ENCODE measurements around the gene ST6GALNAC4. TPM values are rescaled to one million over a fixed set of nuclear protein-coding genes. Genes with fewer than 3 reads are reported as not detected.
A peak's percentile ranks its signal among the peaks of the same experiment; 100 is the strongest.

Gene ST6GALNAC4
- total and polyA plus RNA-seq, 2 donors (not counting 1 experiment from before 2014, with no cell fraction given): 80.5 to 199 TPM

GRCh38 chr9:127920794-127921193 is 4.0 kb upstream of the ST6GALNAC4 start:
- 93% methylated on average over 6 of the region's 7 CpGs for WGBS (ENCODE audit: insufficient coverage)
- TF ChIP-seq CTCF (IDR thresholded peaks at IDR 0.05) (no peak), EZH2 (IDR thresholded peaks at IDR 0.05; ENCODE audit: borderline replicate concordance, insufficient read depth, low read depth, low read length, poor library complexity, severe bottlenecking) (no peak)
- H3K27me3 Mint-ChIP-seq: peaks cover 11% of the 10 kb centered on the region
- H3K9me3 ChIP-seq (ENCODE audit: control extremely low read depth in 1 of 3, control insufficient read depth in 2 of 3, insufficient read depth in 1 of 3, low read length in 2 of 3): no peaks in the 10 kb centered on the region
- H3K4me1 ChIP-seq (ENCODE audit: control insufficient read depth in 2 of 2, insufficient read depth in 2 of 2, low read length in 2 of 2): peaks cover 34 to 47% of the 10 kb centered on the region in 2 donors
- H3K79me2 ChIP-seq (ENCODE audit: control insufficient read depth, insufficient read depth, low read length): peaks cover 47% of the 10 kb centered on the region
- H3K27ac Mint-ChIP-seq: peak overlapping the region; percentile 15
- CTCF ChIA-PET: interaction anchor here (0.5 to 17.3 kb wide), 34 partner anchors 8 to 979 kb away, joined by 3 to 237 read pairs (median 6); partner anchors contain the start of genes CDK9, FPGS, NAIF1 and PIP5KL1
- DNase-seq (no peak), ATAC-seq (ENCODE audit: low read depth) (no peak)
- H3K9me3 Mint-ChIP-seq (ENCODE audit: insufficient read depth): no peaks in the 10 kb centered on the region
- no peak overlapping the region for H3K27ac ChIP-seq (ENCODE audit: low read length in 2 of 2)
- no peak overlapping the region for H3K4me2 ChIP-seq (replicated peaks; ENCODE audit: low read depth, low read length, poor library complexity, severe bottlenecking)
- no peaks in the 10 kb centered on the region for H3K36me3 ChIP-seq (replicated peaks in 1 of 2; ENCODE audit: control extremely low read depth in 1 of 2, control insufficient read depth in 1 of 2, extremely low read depth in 1 of 2, insufficient read depth in 2 of 2, low read length in 1 of 2)
- peaks cover 38% of the 10 kb centered on the region for H3K4me1 Mint-ChIP-seq
- intact Hi-C loops (cut with micrococcal nuclease): loop anchor here (1.0 to 5.0 kb wide), 7 partner anchors 38 to 708 kb away; partner anchors contain the start of gene TOR2A
- H2AFZ ChIP-seq (ENCODE audit: insufficient read depth, low read depth, low read length, poor library complexity, severe bottlenecking): no peak overlapping the region
- no peak overlapping the region for H3K4me3 ChIP-seq (ENCODE audit: control extremely low read depth in 1 of 5, extremely low read depth in 1 of 5, insufficient read depth in 1 of 5, low read depth in 2 of 5, low read length in 4 of 5)
- H3K9ac ChIP-seq (ENCODE audit: low read length): no peak overlapping the region
- POLR2A ChIA-PET: interaction anchor here (0.8 to 1.5 kb wide), 8 partner anchors 14 to 134 kb away, joined by 3 to 11 read pairs (median 4); partner anchors contain the start of gene DPM2
- H3K27me3 ChIP-seq (replicated peaks in 1 of 4; ENCODE audit: control extremely low read depth in 1 of 4, control insufficient read depth in 3 of 4, insufficient read depth in 4 of 4, low read length in 3 of 4): peaks cover 0 to 13% (median under 1%) of the 10 kb centered on the region in 4 experiments
- no peaks in the 10 kb centered on the region for H4K20me1 ChIP-seq (ENCODE audit: control insufficient read depth, insufficient read depth, low read length, poor library complexity, severe bottlenecking)
- H3K4me3 Mint-ChIP-seq: no peak overlapping the region

GRCh38 chr9:127919253-127919815 is 2.5 kb upstream of the ST6GALNAC4 start:
- H3K4me1 ChIP-seq (ENCODE audit: control insufficient read depth in 2 of 2, insufficient read depth in 2 of 2, low read length in 2 of 2): peaks cover 46 to 61% of the 10 kb centered on the region in 2 donors
- peak overlapping the region in 1 of 2 donors; percentile 86 for H3K27ac ChIP-seq (ENCODE audit: low read length in 2 of 2)
- peaks cover 62% of the 10 kb centered on the region for H3K79me2 ChIP-seq (ENCODE audit: control insufficient read depth, insufficient read depth, low read length)
- no peak overlapping the region for H3K4me3 ChIP-seq (ENCODE audit: control extremely low read depth in 1 of 5, extremely low read depth in 1 of 5, insufficient read depth in 1 of 5, low read depth in 2 of 5, low read length in 4 of 5)
- ChIA-PET POLR2A (no interaction called here), CTCF (interaction anchor here (0.9 to 17.3 kb wide), 13 partner anchors 11 to 705 kb away, joined by 3 to 237 read pairs (median 5); partner anchors contain the start of genes PIP5KL1 and TOR2A)
- DNase-seq (no peak), ATAC-seq (ENCODE audit: low read depth) (no peak)
- peaks cover 3% of the 10 kb centered on the region for H3K27me3 Mint-ChIP-seq
- 93% methylated on average over 7 of the region's 8 CpGs for WGBS (ENCODE audit: insufficient coverage)
- peak overlapping the region; percentile 95 for H3K27ac Mint-ChIP-seq
- no peak for TF ChIP-seq EZH2 (IDR thresholded peaks at IDR 0.05; ENCODE audit: borderline replicate concordance, insufficient read depth, low read depth, low read length, poor library complexity, severe bottlenecking)
- no peak for TF ChIP-seq CTCF (IDR thresholded peaks at IDR 0.05)
- H2AFZ ChIP-seq (ENCODE audit: insufficient read depth, low read depth, low read length, poor library complexity, severe bottlenecking): no peak overlapping the region
- H3K9ac ChIP-seq (ENCODE audit: low read length): no peak overlapping the region
- no peaks in the 10 kb centered on the region for H4K20me1 ChIP-seq (ENCODE audit: control insufficient read depth, insufficient read depth, low read length, poor library complexity, severe bottlenecking)
- H3K4me2 ChIP-seq (replicated peaks; ENCODE audit: low read depth, low read length, poor library complexity, severe bottlenecking): no peak overlapping the region
- H3K9me3 ChIP-seq (ENCODE audit: control extremely low read depth in 1 of 3, control insufficient read depth in 2 of 3, insufficient read depth in 1 of 3, low read length in 2 of 3): no peaks in the 10 kb centered on the region
- H3K27me3 ChIP-seq (replicated peaks in 1 of 4; ENCODE audit: control extremely low read depth in 1 of 4, control insufficient read depth in 3 of 4, insufficient read depth in 4 of 4, low read length in 3 of 4): peaks cover 0 to 3% (median 0%) of the 10 kb centered on the region in 4 experiments
- intact Hi-C loops (cut with micrococcal nuclease): loop anchor here (5.0 kb wide), 1 partner anchor 307 kb away; the partner anchor contains the start of gene STXBP1
- peaks cover 53% of the 10 kb centered on the region for H3K4me1 Mint-ChIP-seq
- peaks cover 0 to 7% of the 10 kb centered on the region in 2 experiments for H3K36me3 ChIP-seq (replicated peaks in 1 of 2; ENCODE audit: control extremely low read depth in 1 of 2, control insufficient read depth in 1 of 2, extremely low read depth in 1 of 2, insufficient read depth in 2 of 2, low read length in 1 of 2)
- H3K4me3 Mint-ChIP-seq: peak overlapping the region; percentile 94
- H3K9me3 Mint-ChIP-seq (ENCODE audit: insufficient read depth): no peaks in the 10 kb centered on the region

All from B cell (primary cell).